GM06990 (cell line): ENCODE measurements around the gene RNF11.
A peak's percentile ranks its signal among the peaks of the same experiment; 100 is the strongest.

Experiments
- DNase-seq: peaks from one replicate; pipeline ENCODE4 v3.0.0-alpha.2; 2011; ENCODE audit not compliant: insufficient read length; ENCODE audit errors: extremely low read depth
- H3K27me3 ChIP-seq: replicated peaks from 2 replicates; pipeline ENCODE4 v1.6.0; 2011; ENCODE audit warnings: low read length; ENCODE audit not compliant: control insufficient read depth, insufficient read depth
- H3K36me3 ChIP-seq: 2 replicates; pipeline ENCODE4 v1.5.1; 2011; ENCODE audit warnings: low read length; ENCODE audit not compliant: control insufficient read depth, insufficient read depth
- H3K4me3 ChIP-seq: replicated peaks from 2 replicates; pipeline ENCODE4 v1.5.1; 2011; ENCODE audit warnings: low read depth, mild to moderate bottlenecking, control low read depth, low read length
- TF ChIP-seq, protein P1 (sequence below): IDR thresholded peaks from 2 replicates; pipeline ENCODE4 v1.5.1; 2011; ENCODE audit warnings: low read length, control low read depth, mild to moderate bottlenecking, inconsistent platforms; ENCODE audit not compliant: insufficient read depth, poor library complexity, severe bottlenecking

RNF11 gene

DNA sequence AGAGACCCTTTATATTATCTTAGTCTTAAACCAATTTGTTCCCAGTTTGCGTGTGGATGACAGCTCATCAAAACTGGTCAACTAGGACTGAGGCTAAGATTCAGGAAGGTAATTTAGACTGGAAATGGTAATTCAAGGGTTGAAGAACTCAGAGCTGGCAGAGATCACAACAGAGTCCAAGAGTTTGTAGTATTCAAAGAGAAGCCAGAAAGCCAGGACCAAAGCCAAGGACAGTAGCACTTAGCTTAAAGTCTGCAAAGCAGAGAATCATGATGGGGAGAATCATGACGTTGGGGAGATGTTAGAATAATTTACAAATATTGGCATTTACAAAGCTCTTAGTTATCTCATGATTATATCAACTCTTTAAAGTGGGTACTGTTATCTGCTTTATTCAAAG, 32.6 kb downstream of the RNF11 start:
- no peak overlapping the region for H3K4me3 ChIP-seq
- TF ChIP-seq, protein P1, sequence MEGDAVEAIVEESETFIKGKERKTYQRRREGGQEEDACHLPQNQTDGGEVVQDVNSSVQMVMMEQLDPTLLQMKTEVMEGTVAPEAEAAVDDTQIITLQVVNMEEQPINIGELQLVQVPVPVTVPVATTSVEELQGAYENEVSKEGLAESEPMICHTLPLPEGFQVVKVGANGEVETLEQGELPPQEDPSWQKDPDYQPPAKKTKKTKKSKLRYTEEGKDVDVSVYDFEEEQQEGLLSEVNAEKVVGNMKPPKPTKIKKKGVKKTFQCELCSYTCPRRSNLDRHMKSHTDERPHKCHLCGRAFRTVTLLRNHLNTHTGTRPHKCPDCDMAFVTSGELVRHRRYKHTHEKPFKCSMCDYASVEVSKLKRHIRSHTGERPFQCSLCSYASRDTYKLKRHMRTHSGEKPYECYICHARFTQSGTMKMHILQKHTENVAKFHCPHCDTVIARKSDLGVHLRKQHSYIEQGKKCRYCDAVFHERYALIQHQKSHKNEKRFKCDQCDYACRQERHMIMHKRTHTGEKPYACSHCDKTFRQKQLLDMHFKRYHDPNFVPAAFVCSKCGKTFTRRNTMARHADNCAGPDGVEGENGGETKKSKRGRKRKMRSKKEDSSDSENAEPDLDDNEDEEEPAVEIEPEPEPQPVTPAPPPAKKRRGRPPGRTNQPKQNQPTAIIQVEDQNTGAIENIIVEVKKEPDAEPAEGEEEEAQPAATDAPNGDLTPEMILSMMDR, result no peak
- no peaks in the 10 kb centered on the region for H3K27me3 ChIP-seq
- DNase-seq, result peak; percentile 38
- H3K36me3 ChIP-seq, result peaks cover 2% of the 10 kb centered on the region

DNA sequence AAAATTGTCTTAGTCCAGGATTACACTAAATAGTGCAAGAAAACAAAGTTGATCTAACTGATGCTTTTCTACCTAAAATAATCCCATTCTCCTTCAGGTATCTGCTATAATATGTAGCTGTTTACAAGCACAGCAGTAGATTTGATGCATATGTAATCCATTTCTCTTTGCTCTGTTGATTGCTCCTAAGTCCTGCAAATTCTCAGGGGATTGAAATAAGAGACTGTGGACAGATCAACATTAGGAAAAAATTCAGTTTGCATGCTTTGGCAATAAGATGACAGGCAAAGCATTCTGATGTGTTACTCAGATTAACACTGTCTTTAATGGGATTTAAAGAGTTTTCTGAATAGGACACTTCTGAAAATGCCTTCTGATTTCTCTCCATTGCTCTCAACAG, 34.7 kb downstream of the RNF11 start:
- H3K36me3 ChIP-seq, result peaks cover 2% of the 10 kb centered on the region
- H3K4me3 ChIP-seq, result no peak overlapping the region
- H3K27me3 ChIP-seq, result no peaks in the 10 kb centered on the region
- no peak for DNase-seq
- TF ChIP-seq, protein P1, result no peak

DNA sequence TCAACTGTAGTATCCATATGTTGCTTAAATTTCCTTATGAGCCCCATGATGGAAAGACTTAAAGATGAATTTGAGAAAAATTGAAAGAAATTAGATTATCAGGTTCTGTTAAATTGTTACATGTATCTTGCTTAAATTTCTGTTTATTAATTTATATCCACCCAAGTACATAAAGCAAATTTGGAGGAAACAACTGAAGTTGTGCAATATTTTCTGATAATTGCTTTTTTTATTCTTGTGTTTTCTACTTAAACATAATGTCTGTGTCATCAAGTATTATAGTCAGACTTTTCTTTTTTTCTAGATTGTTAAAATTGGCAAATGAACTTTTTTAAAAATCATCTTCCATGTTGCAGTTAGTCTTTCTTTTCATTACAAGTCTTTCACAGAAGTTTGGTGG, 36.8 kb downstream of the RNF11 start:
- Histone ChIP-seq H3K36me3 (peaks cover 2% of the 10 kb centered on the region), H3K4me3 (no peak overlapping the region), H3K27me3 (no peaks in the 10 kb centered on the region)
- TF ChIP-seq, protein P1, result no peak
- no peak for DNase-seq

DNA sequence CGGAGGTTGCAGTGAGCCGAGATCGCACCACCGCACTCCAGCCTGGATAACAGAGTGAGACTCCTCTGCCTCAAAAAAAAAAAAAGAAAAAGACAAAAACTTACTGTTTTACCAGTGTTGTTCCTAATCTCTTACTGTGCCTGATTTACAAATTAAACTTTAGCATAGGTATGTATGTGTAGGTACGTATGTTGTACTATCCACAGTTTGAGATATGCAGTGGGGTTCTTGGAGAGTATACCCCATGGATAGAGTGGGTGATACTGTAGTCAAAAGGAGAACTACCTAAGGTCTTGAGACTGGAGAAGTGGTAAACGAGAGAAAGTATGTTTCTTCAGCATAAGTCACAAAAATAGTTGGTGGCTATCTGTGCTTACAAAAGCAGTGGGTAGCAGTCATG, 38.6 kb downstream of the RNF11 start:
- TF ChIP-seq, protein P1, result no peak
- peaks cover 2% of the 10 kb centered on the region for H3K36me3 ChIP-seq

DNA sequence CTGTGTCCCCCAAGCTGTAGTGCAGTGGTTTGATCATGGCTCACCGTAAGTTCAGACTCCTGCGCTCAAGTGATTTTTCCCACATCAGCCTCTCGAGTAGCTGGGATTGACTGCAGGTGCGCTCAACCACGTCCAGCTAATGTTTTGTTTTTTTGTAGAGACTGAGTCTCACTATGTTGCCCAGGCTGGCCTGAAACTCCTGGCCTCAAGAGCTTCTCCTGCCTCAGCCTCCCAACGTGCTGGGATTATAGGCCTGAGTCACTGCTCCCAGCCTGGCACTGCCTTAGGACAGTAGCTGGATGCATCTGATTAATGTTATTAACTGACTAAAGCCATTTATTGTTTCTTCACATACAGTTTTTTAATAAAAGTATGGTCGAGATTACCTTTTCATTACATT, 40.2 kb downstream of the RNF11 start:
- no peak for DNase-seq
- TF ChIP-seq, protein P1, result no peak

More for the DNA sequence above, 38.6 kb downstream of the RNF11 start:
- Histone ChIP-seq H3K27me3 (no peaks in the 10 kb centered on the region), H3K4me3 (no peak overlapping the region)
- DNase-seq, result no peak

DNA sequence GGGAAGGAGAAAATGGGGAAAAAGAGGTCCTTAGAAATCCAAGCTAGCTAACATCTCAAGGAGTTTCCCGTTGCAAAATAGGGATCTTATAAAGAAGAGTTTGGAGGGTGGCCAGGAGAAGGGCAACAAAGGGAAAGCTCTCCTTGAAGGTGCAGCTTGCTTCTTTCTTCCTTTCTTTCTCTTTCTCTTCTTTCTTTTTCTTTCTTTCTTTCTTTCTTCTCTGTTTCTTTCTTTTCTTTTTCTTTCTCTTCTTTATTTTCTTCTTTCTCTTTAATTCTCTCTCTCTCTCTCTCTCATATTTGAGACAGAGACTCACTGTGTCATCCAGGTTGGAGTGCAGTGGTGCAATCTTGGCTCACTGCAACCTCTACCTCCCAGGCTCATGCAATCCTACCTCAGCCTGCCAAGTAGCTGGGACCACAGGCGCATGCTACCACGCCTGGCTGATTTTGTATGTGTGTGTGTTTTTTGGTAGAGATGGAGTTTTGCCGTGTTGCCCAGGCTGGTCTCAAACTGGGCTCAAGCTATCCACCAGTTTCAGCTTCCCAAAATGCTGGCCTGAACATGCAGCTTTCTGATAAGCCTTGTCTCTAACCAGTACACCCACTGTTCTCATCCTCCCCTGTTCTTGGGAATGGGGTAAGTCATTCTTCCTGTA, 44.4 kb downstream of the RNF11 start:
- Histone ChIP-seq H3K36me3 (no peaks in the 10 kb centered on the region), H3K4me3 (no peak overlapping the region), H3K27me3 (no peaks in the 10 kb centered on the region)
- DNase-seq, result no peak
- TF ChIP-seq, protein P1, result no peak

More for the DNA sequence above, 40.2 kb downstream of the RNF11 start:
- no peak overlapping the region for H3K4me3 ChIP-seq
- H3K27me3 ChIP-seq, result no peaks in the 10 kb centered on the region
- no peaks in the 10 kb centered on the region for H3K36me3 ChIP-seq
